ENCODE results near the gene NOTO. TPM values are rescaled to one million over a fixed set of nuclear protein-coding genes. Genes with fewer than 3 reads are reported as not detected.

Gene NOTO
- total RNA-seq, 3 donors from 2014 or later (not counting 1 experiment from before 2014, with no cell fraction given): not detected

GRCh38 chr2:73228631-73229030 is 26.3 kb downstream of the NOTO start:
- no peaks in the 10 kb centered on the region for H3K27me3 Mint-ChIP-seq (ENCODE audit: low read depth in 2 of 2)

GRCh38 chr2:73232403-73233153 is 30.2 kb downstream of the NOTO start:
- H3K27ac Mint-ChIP-seq: peak overlapping the region; percentile 94 to 96
- no peaks in the 10 kb centered on the region for H3K36me3 ChIP-seq (ENCODE audit: control insufficient read depth, insufficient read depth, low read length)
- H3K9me3 ChIP-seq (ENCODE audit: control insufficient read depth, insufficient read depth, low read length): no peaks in the 10 kb centered on the region
- peaks cover 17% of the 10 kb centered on the region for H3K4me1 ChIP-seq (ENCODE audit: control insufficient read depth, insufficient read depth, low read length)
- no peak for TF ChIP-seq CTCF (IDR thresholded peaks at IDR 0.05)
- 4% methylated on average over 36 of the region's 37 CpGs for WGBS (ENCODE audit: insufficient coverage)
- no peaks in the 10 kb centered on the region for H3K27me3 ChIP-seq (ENCODE audit: control insufficient read depth, insufficient read depth, low read length)
- peak overlapping the region; percentile 97 for H3K4me3 ChIP-seq (ENCODE audit: low read length)
- ATAC-seq (no peak), DNase-seq (peak in 1 of 2 donors; percentile 46)
- no peaks in the 10 kb centered on the region for H3K9me3 Mint-ChIP-seq
- peaks cover 31 to 47% of the 10 kb centered on the region in 2 donors for H3K4me1 Mint-ChIP-seq
- H3K27me3 Mint-ChIP-seq (ENCODE audit: low read depth in 2 of 2): no peaks in the 10 kb centered on the region
- peak overlapping the region; percentile 96 for H3K4me3 Mint-ChIP-seq
- H3K36me3 Mint-ChIP-seq: no peaks in the 10 kb centered on the region
- intact Hi-C loops (cut with micrococcal nuclease): loop anchor here (1.0 to 10.0 kb wide), 3 partner anchors 18 to 1222 kb away; partner anchors contain the start of genes EGR4, INO80B, SMYD5 and WBP1
- no peak overlapping the region for H3K27ac ChIP-seq (ENCODE audit: low read length)

More at GRCh38 chr2:73228631-73229030, 26.3 kb downstream of the NOTO start:
- TF ChIP-seq CTCF (IDR thresholded peaks at IDR 0.05): no peak
- Histone ChIP-seq H3K9me3 (ENCODE audit: control insufficient read depth, insufficient read depth, low read length) (no peaks in the 10 kb centered on the region), H3K27ac (ENCODE audit: low read length) (no peak overlapping the region), H3K27me3 (ENCODE audit: control insufficient read depth, insufficient read depth, low read length) (no peaks in the 10 kb centered on the region), H3K36me3 (ENCODE audit: control insufficient read depth, insufficient read depth, low read length) (peaks cover 3% of the 10 kb centered on the region), H3K4me1 (ENCODE audit: control insufficient read depth, insufficient read depth, low read length) (peaks cover 9% of the 10 kb centered on the region), H3K4me3 (ENCODE audit: low read length) (no peak overlapping the region)
- Mint-ChIP-seq H3K9me3 (no peaks in the 10 kb centered on the region), H3K4me3 (no peak overlapping the region), H3K4me1 (peaks cover 4 to 14% of the 10 kb centered on the region in 2 donors), H3K27ac (no peak overlapping the region), H3K36me3 (no peaks in the 10 kb centered on the region)
- intact Hi-C loops (cut with micrococcal nuclease): no loop called here
- no peak for DNase-seq
- ATAC-seq: no peak
- 96% methylated on average over 13 of the region's 14 CpGs for WGBS (ENCODE audit: insufficient coverage)

GRCh38 chr2:73233154-73233931 is 31.0 kb downstream of the NOTO start, which contains the start of gene PRADC1:
Gene PRADC1 (minus strand): TSS chr2:73233239. CDS start chr2:73233160, 79 bp downstream.
- intact Hi-C loops (cut with micrococcal nuclease): loop anchor here (1.0 to 10.0 kb wide), 3 partner anchors 19 to 1221 kb away; partner anchors contain the start of genes EGR4, INO80B, SMYD5 and WBP1
- Mint-ChIP-seq H3K27ac (peak within 1 kb of the TSS; percentile 94 to 96), H3K9me3 (no peaks in the 10 kb centered on the region), H3K4me3 (peak within 1 kb of the TSS; percentile 96), H3K4me1 (peaks cover 34 to 47% of the 10 kb centered on the region in 2 donors), H3K36me3 (no peaks in the 10 kb centered on the region), H3K27me3 (ENCODE audit: low read depth in 2 of 2) (no peaks in the 10 kb centered on the region)
- Histone ChIP-seq H3K27me3 (ENCODE audit: control insufficient read depth, insufficient read depth, low read length) (no peaks in the 10 kb centered on the region), H3K27ac (ENCODE audit: low read length) (peak within 1 kb of the TSS; percentile 83), H3K9me3 (ENCODE audit: control insufficient read depth, insufficient read depth, low read length) (no peaks in the 10 kb centered on the region), H3K4me1 (ENCODE audit: control insufficient read depth, insufficient read depth, low read length) (peaks cover 17% of the 10 kb centered on the region), H3K36me3 (ENCODE audit: control insufficient read depth, insufficient read depth, low read length) (no peaks in the 10 kb centered on the region), H3K4me3 (ENCODE audit: low read length) (peak within 1 kb of the TSS; percentile 97)
- peak; percentile 81 to 91 (median 82) for ATAC-seq
- TF ChIP-seq CTCF (IDR thresholded peaks at IDR 0.05): no peak
- under 1% methylated on average over 67 of the region's 67 CpGs for WGBS (ENCODE audit: insufficient coverage)
- DNase-seq: peak; percentile 95 to 97
